SK-N-SH (cell line): ENCODE measurements around the gene SEPTIN10.

ENCODE experiments used
- EZH2phosphoT487 ChIP-seq: fragments of 200-600 bp; sonication (generic); IDR thresholded peaks from 2 replicates; pipeline ENCODE4 v1.6.1; 2017; ENCODE audit warnings: low read depth, mixed run types, mild to moderate bottlenecking, antibody characterized with exemption, moderate library complexity, borderline replicate concordance
- TF ChIP-seq, protein P1 (sequence below): fragments of 200-600 bp; sonication (generic); IDR thresholded peaks from 2 replicates; pipeline ENCODE4 v1.6.1; 2017; ENCODE audit warnings: antibody characterized with exemption, mild to moderate bottlenecking, moderate library complexity

- TF ChIP-seq, protein P1, sequence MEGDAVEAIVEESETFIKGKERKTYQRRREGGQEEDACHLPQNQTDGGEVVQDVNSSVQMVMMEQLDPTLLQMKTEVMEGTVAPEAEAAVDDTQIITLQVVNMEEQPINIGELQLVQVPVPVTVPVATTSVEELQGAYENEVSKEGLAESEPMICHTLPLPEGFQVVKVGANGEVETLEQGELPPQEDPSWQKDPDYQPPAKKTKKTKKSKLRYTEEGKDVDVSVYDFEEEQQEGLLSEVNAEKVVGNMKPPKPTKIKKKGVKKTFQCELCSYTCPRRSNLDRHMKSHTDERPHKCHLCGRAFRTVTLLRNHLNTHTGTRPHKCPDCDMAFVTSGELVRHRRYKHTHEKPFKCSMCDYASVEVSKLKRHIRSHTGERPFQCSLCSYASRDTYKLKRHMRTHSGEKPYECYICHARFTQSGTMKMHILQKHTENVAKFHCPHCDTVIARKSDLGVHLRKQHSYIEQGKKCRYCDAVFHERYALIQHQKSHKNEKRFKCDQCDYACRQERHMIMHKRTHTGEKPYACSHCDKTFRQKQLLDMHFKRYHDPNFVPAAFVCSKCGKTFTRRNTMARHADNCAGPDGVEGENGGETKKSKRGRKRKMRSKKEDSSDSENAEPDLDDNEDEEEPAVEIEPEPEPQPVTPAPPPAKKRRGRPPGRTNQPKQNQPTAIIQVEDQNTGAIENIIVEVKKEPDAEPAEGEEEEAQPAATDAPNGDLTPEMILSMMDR, result peak; percentile 9; the same call in 1 of the 2 replicates
- no peak for TF ChIP-seq EZH2phosphoT487
These were observed 2.2 kb downstream of the SEPTIN10 start for GRCh38 chr2:109611467-109612095.
